Esophagus squamous epithelium (tissue), 4 donors: Measurements from ENCODE around the gene CENPV.
"Not testable (repeated sequence)": the region's sequence is repeated elsewhere in the genome, so short reads cannot be mapped to it uniquely, and the experiment has no call there.

Experiments used
- CTCF ChIP-seq, 6 experiments: fragments of 450-650 bp in 4 of 6; fragments of 200-600 bp in 2 of 6; sonication (generic) in 2 of 6; IDR thresholded peaks; one replicate each; pipeline ENCODE4 v1.5.1; 2016 to 2019; ENCODE audit warnings: antibody characterized with exemption in 6 of 6, mild to moderate bottlenecking in 4 of 6, moderate library complexity in 4 of 6
- POLR2A ChIP-seq, 4 donors: fragments of 450-650 bp; IDR thresholded peaks; one replicate each; pipeline ENCODE4 v1.6.1; 2017; ENCODE audit warnings: antibody characterized with exemption in 4 of 4, mild to moderate bottlenecking in 4 of 4, moderate library complexity in 3 of 4

- TF ChIP-seq POLR2A, CTCF (IDR thresholded peaks at IDR 0.05): not testable (repeated sequence)
Observed at GRCh38 chr17:16395887-16396286, 42.6 kb upstream of the CENPV start.
